IPS-18a (cell line): ENCODE results near the gene TLE2.
A peak's percentile ranks its signal among the peaks of the same experiment; 100 is the strongest.

Experiments
- H3K27ac ChIP-seq: one replicate; pipeline ENCODE4 v1.5.1; 2013; ENCODE audit warnings: low read length
- H3K27me3 ChIP-seq: one replicate; pipeline ENCODE4 v1.6.1; 2013; ENCODE audit warnings: mild to moderate bottlenecking, low read length; ENCODE audit not compliant: control insufficient read depth, insufficient read depth
- H3K36me3 ChIP-seq: one replicate; pipeline ENCODE4 v1.6.1; 2013; ENCODE audit warnings: low read depth, low read length; ENCODE audit not compliant: control insufficient read depth
- H3K4me1 ChIP-seq: one replicate; pipeline ENCODE4 v1.6.1; 2013; ENCODE audit warnings: low read depth, low read length; ENCODE audit not compliant: control insufficient read depth
- H3K4me3 ChIP-seq: one replicate; pipeline ENCODE4 v1.5.1; 2013; ENCODE audit warnings: low read length
- H3K9ac ChIP-seq: one replicate; pipeline ENCODE4 v1.6.1; 2013; ENCODE audit warnings: mild to moderate bottlenecking, low read length, moderate library complexity
- H3K9me3 ChIP-seq: one replicate; pipeline ENCODE4 v1.6.1; 2013; ENCODE audit warnings: low read depth, low read length; ENCODE audit not compliant: control insufficient read depth

The TLE2 gene

GRCh38 chr19:2962018-2962670 lies 66.9 kb downstream of the TLE2 start:
- Histone ChIP-seq H3K9me3 (no peaks in the 10 kb centered on the region), H3K9ac (no peak overlapping the region), H3K36me3 (no peaks in the 10 kb centered on the region), H3K4me1 (no peaks in the 10 kb centered on the region), H3K4me3 (no peak overlapping the region), H3K27me3 (no peaks in the 10 kb centered on the region), H3K27ac (no peak overlapping the region)

DNA sequence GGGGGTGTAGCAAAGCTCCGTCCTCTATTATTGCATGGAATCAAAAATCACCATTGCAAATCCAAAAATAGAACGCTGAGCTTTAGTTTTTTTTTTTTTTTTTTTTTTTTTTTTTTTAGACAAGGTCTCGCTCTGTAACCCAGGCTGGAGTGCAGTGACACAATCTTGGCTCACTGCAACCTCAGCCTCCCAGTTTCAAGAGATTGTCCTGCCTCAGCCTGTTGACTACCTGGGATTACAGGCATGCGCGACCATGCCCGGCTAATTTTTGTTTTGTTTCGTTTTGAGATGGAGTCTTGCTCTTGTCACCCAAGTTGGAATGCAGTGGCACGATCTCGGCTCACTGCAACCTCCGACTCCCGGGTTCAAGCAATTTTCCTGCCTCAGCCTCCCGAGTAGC lies 69.0 kb downstream of the TLE2 start:
- Histone ChIP-seq H3K27ac (no peak overlapping the region), H3K9ac (no peak overlapping the region), H3K27me3 (no peaks in the 10 kb centered on the region), H3K9me3 (no peaks in the 10 kb centered on the region), H3K36me3 (no peaks in the 10 kb centered on the region), H3K4me1 (no peaks in the 10 kb centered on the region), H3K4me3 (no peak overlapping the region)

GRCh38 chr19:2957160-2957559 lies 71.9 kb downstream of the TLE2 start:
- Histone ChIP-seq H3K4me3 (no peak overlapping the region), H3K9me3 (no peaks in the 10 kb centered on the region), H3K9ac (no peak overlapping the region), H3K36me3 (no peaks in the 10 kb centered on the region), H3K27me3 (no peaks in the 10 kb centered on the region), H3K27ac (no peak overlapping the region), H3K4me1 (no peaks in the 10 kb centered on the region)

DNA sequence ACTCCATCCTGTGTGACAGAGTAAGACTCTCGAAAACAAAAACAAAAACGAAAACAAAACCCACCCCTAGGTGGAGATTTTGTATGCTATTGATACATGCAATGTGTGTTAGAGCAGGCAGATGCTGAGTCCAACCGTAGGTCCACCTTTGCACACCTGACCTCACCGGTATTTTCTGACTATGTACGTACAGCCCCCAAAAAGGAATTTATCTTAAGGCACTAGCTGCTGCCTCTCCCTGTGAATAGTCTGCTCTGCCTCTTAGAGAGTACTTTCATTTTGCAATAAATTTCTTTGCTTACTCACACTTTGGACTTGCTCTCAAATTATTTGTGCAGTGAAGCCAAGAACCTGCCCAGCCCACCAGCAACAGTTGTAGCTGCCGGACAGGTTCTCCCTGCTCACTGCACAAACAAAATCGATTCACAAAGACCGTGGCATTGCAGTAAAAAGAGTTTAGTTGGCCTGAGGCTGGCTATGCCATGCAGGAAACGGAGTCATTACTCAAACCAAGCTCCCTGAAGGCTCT lies 76.1 kb downstream of the TLE2 start:
- no peak overlapping the region for H3K4me3 ChIP-seq
- H3K27me3 ChIP-seq = no peaks in the 10 kb centered on the region
- H3K4me1 ChIP-seq = no peaks in the 10 kb centered on the region
- no peak overlapping the region for H3K27ac ChIP-seq
- H3K9me3 ChIP-seq = no peaks in the 10 kb centered on the region
- H3K9ac ChIP-seq = no peak overlapping the region
- H3K36me3 ChIP-seq = no peaks in the 10 kb centered on the region

DNA sequence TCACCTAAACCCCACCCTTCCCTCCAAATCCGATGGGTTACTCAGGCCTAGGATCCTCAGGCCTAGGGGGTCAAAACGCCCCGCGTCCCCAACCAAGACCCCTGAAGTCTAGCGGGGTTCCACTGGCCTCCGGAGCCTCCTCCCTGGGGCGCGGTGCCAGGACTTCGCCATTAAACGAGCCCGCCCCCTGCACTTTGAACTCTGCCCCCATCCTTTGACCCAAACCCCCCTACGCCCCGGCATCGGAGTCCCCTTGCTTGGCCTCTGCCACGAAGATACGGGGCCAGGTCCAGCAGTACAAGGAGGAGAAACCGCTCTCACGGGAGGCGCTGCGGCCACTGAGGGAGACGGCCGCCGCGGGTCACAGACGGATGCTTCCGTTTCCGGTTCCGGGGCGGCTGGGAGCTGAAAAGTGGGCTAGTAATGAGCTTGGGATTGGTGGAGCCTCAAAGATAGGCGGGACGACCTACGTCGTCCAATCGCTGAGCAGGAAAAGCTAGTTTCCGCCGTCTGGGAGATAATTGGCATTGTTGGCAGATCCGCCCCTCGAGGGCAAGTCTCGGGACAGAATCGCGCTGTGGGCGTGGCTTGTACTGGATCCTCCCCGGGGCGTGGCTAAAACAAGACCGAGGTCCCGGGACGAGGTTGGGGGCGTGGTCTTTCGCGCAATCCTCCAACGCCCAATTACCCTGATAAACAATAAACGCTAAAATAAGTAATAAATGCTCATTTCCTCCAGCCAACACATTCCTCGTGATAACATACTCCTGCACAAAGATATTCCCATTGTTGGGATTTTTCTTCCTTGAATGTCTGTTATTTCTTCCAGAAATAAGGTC lies 78.6 kb downstream of the TLE2 start:
- H3K27me3 ChIP-seq = no peaks in the 10 kb centered on the region
- H3K9ac ChIP-seq = peak overlapping the region; percentile 78
- H3K4me1 ChIP-seq = no peaks in the 10 kb centered on the region
- no peaks in the 10 kb centered on the region for H3K36me3 ChIP-seq
- peak overlapping the region; percentile 83 for H3K4me3 ChIP-seq
- no peaks in the 10 kb centered on the region for H3K9me3 ChIP-seq
- peak overlapping the region; percentile 51 for H3K27ac ChIP-seq

- Histone ChIP-seq H3K9me3 (no peaks in the 10 kb centered on the region), H3K27ac (no peak overlapping the region), H3K4me1 (no peaks in the 10 kb centered on the region), H3K9ac (peak overlapping the region; percentile 78), H3K4me3 (peak overlapping the region; percentile 83), H3K27me3 (no peaks in the 10 kb centered on the region), H3K36me3 (no peaks in the 10 kb centered on the region)
These were observed 79.2 kb downstream of the TLE2 start for GRCh38 chr19:2949939-2950285.
